ENCODE results near the gene CACNA1I.

Gene CACNA1I

DNA sequence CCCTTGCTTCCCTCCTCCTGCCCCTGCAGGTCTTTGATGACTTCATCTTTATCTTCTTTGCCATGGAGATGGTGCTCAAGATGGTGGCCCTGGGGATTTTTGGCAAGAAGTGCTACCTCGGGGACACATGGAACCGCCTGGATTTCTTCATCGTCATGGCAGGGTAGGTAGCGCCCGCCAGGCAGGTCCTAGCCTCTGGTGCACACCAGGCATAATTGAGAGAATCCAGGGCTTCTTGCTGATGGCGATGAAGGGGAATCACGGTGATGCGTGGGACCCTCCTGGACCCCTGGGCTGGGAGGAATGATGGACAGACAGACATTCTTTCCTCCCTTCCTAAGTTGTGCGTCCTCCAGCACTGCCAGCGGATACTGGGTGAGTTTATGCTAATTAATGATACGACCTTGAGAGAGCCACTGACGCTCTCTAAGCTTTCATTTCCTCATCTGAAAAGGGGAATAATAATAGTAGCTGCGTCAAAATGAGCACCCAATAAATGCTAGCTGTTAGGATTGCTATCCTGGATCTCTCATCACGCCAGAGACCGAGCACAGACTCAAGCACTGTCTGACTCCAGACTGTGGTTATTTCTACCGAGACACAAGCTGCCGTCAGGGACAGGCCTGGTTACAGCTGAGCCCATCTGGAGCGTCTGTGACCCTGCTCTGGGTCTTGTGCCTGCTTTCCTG lies 30.1 kb downstream of the CACNA1I start:
- no peak for DNase-seq

DNA sequence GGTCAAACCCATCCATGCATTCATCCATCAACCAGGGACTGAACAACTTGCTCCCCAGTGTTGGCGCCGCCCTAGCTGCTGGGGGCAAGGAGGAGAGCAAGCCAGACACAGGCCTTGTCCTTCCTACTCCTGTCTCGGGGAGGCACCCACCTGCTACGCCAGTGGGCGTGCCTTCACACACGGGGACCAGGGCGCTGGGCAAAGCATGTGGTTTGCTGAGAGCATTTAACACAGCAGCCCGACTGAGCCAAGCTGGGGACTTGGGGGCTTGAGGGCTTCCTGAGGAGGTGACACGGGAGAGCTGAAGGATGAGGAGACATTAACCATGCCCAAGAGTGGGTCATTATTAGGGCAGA lies 30.6 kb downstream of the CACNA1I start:
- DNase-seq, result no peak

DNA sequence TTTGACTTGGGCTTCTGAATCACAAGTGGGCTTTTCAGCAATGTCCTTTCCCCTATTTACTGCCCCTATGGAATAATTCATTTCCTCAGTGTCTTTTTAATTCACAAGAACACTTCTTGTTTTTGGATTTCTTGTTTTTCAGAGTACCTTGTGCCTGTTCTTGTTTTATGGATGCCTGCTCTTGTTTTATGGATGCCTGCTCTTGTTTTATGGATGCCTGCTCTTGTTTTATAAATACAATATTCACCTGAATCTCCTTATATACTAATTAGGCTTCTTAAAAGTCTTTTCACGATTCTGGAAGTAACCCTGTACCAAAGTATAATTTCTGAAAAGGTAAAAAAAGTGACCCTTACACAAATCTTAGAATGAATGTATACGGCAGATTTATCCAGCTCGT lies 32.8 kb downstream of the CACNA1I start:
- no peak for DNase-seq

DNA sequence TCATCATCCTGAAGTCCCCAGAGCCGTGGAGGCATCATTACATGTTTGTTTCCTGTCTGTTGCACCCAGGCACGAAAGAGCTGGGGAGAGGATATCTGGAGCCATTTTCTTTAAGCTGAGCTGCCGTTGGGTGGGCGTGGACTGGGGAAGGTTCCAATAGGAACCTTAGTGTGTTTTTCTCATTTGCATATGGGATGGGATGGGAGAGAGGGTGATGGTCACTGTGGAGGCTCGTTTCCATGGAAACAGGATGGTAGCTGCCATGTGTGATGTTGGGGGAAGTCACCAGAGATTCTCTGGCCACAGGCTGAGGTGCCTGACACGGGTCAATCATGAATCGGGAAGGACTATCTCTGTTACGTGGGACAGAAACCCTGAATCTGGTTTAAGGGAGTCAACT lies 39.7 kb downstream of the CACNA1I start:
- DNase-seq, result no peak

DNA sequence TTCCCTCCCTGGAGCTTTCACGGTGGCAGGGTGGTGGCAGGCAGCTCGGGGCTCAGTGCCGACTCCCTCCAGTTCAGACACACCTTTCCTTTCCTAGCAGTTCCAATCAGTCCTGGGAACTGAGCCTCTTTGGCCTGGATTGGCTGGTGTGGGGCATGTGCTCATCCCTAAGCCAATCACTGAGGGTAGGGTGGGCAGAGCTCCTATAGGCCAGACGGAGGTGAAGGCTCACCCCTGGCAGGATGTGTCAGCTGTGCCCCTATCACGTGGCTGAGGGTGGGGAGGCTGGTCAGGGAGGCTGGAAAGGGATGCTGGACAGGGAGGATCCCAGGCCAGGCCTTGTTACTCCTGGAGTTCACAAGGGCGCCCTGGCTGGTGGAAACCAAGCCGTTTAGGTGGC lies 40.2 kb downstream of the CACNA1I start:
- DNase-seq, result no peak

DNA sequence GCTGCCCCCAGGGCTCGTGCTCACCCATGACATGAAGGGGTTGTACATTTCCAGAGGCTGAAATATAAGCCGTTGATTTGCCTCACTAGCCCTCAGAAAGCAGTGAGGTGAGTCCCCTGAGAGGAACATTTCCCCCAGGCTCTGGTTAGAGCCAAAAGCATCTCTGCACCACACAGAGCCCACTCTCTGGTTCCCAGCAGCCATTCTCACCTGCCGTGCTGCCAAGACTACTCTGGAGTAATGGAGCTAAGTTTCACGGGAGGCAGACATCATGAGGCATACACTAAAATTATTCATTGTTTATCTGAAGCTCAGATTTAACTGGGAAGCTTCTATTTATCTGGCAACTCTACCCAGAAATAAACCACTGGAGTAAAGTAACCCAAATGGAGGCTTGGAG lies 40.8 kb downstream of the CACNA1I start:
- no peak for DNase-seq

DNA sequence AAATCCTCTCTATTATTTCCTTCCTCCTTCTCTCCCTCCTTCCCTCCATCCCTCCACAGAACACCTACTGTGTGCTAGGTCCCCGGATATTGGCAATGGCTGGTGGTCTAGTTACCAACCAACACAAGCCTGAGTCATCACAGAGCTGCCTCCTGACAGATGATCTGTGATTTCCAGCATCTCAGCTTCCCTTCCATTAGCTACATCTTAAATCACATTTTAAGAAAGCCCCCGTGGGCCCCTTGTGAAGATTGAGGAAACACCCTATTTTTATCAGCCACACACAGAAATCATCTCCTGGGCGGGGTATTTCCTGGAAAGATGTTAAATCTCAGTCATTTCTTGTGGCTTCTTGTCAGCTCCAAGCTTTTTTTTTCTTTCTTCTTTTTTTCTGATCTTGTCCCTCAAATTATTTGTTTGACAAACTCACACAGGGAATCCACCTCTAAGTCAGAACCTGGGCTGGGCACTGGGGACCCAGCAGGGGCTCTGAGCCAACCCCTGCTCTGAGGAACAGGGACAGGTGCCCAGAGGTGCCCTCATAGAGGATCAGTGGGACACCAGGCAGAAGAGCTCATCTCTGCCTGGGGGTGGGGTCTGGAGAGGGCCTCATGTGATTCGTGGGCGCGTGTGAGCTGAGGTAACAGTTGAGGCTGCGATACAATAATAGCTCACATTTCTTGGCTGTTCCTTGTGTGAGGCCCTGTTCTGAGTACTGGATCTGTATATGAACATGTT lies 42.4 kb downstream of the CACNA1I start:
- DNase-seq, result no peak

DNA sequence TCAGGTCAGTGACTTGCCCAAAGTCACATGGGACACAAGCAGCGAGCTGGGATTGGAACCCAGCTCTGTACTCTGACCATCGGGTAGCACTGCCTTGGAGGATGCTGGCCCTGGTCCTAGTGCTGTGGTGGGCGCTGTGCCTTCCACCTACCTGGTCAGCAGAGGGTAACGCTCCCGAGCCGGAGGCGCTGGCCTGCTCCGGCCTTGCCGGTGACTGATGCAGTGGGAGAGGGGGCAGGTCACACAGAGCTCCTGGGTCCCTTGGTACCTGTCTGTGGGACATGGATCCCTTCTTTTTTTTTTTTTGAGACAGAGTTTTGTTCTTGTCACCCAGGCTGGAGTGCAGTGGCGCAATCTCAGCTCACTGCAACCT lies 43.0 kb downstream of the CACNA1I start:
- DNase-seq, result no peak

DNA sequence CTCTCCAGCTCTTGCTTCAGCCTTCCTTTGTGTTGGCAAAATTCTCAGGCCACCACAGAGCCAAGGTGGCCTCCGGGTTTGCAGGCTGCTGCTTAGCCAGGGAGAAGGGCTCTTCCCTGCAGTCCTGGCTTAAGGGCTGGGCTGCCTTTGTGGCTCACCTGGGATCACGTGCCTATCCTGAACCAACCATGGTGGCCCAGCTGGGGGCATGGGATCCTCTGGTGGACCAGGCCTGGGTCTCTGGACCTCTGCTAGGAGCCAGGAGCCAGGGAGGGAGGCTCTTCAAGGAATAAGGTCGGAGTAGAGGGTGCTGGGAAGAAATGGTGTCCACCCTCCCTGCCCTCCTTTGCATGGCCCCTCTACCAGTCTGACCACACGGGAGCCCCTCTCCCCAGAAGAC lies 43.9 kb downstream of the CACNA1I start:
- DNase-seq, result no peak

DNA sequence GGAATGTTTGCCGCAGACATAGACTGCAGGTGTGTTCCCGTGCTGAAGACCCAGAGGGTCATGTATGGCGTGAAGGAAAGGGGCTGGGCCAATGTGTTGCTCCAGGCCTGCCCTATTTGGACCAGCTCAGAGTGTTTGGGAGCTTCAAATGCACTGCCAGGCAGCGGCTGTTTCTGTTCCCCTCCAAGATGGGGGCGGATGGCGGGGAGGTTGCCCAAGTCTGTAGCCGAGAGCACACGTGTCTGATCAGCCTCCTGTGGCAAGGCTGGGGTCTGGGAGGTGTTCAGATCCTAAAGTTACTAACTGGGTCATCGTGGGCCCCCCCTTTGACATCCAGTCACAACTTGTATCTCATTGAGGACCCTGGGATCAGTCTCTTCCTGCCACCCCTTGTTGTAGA lies 45.5 kb downstream of the CACNA1I start:
- DNase-seq, result no peak

DNA sequence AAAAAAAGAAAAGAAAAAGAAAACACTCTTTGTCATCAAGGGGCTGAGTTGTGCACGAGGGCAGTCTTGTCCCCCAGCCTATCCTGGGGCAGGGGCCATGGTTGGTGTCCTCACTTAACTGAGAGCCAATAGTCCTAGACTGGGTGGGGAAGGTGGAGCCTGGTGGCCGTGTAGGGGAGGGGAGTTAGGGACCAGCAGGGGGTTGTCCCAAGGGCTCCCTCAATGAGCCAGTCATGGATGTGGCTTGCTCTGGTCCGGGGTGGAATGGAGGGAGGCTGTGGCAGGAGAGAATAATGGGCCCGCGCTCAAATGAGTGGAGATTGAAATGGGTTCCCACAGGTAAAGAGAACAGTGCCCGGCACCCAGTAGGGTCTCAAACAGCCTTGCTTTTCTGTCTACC lies 46.2 kb downstream of the CACNA1I start:
- no peak for DNase-seq

DNA sequence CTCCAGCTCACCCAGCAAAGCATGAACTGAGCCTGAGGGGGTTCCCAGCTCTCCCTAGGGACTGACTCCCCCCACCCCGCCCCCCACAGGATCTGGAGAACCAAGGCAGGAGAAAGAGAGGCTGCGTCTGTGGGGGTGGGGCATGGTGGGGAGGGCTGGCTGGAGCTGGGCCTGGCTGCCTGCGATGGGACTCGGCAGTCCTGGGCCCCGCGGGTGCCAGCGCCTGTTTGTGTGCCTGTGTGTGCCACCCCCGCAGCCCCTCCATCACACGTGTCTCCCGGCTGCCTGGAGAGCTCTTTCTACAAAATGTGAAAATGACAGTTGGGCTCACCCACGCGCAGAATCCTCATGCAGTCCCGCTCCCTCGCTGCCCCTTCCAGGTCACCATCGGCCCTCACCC lies 46.8 kb downstream of the CACNA1I start:
- DNase-seq, result no peak

DNA sequence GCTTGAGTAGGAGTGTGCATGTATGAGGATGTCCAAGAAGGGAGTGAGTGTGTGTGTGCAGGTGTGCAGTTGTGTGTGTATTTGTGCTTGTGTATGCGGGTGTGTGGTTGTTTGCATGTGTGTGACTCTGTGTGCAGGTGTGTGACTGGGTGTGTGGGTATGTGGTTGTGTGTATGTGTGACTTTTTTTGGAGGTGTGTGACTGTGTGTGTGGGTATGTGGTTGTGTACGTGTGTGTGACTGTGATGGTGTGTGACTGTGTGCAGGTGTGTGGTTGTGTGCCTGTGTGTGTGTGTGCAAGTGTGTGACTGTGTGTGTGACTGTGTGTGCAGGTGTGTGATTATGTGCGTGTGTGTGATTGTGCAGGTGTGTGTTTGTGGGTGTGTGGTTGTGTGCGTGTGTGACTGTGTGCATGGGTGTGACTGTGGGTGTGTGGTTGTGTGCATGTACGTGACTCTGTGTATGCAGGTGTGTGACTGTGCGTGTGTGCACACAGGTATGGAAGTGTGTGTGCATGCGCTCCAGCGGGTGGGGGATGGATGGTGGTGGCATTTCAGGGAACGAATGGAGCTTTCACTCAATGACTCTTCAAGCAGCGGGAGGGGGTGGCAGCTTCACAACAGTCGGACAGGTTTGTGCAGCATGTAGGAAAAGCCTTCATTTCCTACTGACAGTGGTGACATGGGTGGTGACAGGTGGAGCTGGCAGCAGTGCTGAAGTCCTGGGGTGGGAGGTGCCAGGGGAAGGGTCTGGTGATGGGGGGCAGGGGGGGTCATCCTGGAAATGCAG lies 47.6 kb downstream of the CACNA1I start:
- no peak for DNase-seq

DNA sequence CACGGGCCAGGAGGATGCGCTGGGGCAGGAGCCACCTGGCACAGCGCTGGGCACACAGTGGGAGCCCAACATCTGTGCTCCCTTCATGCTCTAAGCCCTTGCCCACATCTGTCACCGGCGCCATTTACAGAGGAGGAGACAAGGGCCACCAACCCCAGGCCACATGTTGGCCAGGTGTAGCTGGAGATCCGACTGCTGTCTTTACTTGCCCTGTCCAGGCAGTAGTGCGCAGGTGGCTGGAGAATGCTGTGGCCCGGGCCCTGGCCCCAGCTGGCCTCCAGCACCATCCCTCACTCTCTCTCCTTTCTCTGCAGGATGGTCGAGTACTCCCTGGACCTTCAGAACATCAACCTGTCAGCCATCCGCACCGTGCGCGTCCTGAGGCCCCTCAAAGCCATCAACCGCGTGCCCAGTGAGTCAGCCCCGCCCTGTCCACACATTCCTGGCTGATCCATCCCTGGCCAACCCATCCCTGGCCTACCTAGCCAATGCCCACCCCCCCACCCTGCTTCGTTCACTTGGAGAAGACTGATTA lies 48.5 kb downstream of the CACNA1I start:
- DNase-seq, result no peak

DNA sequence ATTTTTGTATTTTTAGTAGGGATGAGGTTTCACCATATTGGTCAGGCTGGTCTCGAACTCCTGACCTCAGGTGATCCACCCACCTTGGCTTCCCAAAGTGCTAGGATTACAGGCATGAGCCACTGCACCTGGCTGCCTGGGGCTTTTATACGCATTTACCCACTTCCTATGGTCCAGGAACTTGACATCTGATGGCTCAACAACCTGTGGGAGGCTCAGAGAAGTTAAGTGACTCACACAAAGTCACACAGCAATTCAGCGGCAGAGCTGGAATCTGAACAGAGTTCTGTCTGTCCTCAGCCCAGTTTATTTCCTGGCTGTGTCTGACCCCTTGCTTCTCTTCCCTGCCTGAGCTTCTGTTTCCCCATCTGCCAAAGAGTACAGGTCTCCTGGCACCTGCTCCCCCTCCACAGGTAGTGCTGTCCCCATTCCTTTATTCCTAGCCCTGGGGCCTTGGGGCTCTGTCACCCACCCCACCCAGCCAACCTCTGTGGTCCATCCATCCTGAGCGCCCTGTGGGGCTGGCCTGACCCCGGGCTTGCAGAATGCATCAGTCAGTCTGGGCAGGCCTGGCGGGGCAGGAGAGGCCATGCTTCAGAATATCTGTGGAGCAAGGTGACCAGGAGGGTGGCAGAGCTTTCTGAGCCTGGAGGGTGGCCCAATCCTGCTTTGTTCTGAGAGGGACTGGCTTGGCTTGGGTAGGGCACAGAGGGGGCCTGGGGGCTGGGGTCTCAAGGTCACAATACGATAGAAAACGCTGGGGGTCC lies 50.6 kb downstream of the CACNA1I start:
- DNase-seq, result no peak

DNA sequence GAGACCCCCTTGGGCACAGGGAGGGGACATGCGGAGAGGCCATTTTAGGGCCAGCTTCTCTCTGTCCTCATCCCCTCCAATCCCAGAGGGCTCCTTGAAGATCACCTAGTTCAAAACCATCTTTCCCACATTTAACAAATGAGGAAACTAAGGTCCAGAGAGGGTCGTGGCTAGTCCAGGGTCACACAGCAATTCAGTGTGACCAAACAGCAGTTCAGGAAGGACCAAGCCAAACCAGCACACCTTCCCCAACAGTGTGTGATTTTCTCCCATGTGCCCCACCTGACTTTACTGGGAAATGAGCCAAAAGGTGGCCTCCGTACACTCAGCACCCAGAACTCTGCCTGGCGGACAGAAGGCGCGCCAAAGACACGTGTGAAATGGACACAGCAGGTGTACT lies 51.3 kb downstream of the CACNA1I start:
- DNase-seq, result no peak

DNA sequence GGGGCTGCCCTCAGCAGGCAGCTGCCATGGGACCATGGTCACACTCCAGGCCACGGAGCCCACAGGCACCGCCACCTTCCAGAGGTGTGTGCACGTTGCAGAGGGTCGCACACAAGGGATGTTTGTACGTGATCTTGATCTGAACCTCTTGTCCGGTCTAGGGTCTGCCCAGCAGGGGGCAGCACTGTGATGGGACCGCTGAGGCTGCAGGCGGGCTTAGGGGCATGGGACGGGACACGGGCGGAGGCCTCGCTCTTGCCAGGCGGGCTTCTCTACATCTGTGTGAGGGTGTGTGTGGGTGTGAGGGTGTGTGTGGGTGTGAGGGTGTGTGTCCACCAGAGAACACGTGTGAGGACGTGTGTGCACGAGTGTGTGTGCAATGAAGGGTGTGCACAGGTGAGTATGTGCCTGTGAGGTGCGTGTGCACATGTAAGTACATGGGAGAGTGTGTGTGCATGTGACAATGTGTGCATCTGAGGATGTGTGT lies 52.4 kb downstream of the CACNA1I start:
- no peak for DNase-seq

DNA sequence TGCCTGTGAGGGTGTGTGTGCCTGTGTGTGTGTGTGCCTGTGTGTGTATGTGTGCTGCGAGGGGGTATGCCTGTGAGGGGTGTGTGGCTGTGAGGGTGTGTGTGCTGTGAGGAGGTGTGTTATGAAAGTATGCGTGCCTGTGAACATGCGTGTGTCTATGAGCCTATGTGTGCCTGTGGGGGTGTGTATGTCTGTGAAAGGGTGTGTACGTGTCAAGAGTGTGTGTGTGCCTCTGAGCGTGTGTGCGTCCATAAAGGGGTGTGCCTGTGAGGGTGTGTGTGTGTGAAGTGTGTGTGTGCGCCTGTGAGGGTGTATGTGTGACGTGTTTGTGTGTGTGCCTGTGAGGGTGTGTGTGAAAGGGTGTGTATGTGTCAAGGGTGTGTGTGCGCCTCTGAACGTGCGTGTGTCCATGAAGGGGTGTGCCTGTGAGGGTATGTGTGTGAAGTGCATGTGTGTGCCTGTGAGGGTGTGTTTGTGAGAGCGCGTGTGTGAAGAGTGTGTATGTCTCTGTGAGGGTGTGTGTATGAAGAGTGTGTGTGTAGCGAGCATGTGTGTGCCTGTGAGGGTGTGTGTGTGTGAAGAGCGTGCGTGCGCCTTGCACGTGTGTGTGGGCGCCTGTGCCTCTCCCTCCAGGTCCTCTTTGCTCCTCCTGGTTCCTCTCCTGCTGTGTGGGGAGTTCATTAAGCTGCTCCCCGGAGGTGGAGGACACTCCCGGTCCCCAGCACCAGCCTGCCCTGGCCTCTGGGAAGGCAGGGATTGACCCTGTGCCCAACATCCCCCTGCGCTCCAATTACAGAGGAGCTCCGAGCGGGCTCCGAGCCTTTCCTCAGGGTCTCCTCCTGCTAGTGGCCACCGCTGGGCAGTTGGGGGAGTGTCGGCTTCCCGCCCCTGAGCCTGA lies 53.3 kb downstream of the CACNA1I start:
- DNase-seq, result no peak

DNA sequence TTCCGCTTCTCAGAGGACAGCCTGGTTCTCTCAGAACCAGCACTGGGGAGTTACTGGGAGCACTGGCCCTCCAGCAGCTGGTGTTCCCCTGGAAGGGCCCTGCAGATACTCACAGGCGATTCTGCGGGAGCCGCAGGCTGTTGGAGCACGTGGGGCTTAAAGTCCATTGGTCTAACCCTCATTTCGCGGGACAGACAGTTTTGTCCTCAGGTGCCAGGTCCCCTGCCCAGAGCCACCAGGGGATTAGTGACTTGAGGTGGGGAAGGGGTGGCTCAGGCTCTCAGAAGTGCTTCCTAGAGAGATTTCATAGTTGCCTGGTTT lies 53.9 kb downstream of the CACNA1I start:
- DNase-seq, result no peak

DNA sequence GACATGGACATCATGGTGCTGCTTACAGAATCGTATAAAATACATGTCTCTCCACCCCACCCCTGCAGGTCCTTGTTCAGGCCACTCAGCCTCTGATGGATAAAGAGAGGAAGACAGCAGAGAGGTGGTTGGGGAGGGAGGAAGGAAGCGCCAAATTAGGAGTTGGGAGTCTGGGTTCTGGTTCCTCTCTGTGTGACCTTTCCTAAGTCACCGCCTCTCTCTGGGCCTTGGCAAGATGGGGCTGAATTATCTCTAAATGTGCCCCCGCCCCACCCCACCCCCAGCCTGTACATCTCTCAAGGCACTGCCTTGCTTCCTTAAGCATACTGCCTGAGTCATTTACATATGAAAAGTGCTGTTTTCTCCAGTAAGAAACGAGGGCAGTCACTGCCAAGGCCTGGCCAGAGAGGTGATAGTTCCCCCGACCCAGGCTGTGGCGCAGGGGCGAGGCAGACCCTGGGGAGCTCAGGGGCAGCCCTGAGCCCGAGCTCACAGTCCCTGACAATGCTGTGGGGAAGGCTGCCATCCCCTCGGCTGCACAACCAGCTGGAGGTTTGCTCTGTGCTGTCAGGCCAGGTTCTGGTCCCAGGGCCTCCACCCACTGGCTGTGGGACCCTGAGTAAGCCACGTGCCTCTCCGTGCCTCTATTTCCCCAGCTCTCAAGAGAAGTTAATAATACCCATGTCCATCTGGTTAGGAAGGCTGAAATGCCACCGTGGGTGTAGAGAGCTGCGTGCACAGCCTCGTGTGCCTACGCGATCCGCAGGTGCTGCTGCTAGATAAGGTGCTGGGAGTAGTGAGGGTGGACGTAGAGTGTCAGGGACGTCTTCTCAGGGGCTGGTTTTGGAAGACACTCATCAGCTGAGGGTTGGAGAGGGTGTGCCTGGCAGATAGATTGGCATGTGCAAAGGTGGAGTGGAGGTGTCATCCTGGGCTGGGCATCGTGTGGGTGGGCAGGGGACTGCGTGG lies 55.3 kb downstream of the CACNA1I start:
- DNase-seq, result no peak

DNA sequence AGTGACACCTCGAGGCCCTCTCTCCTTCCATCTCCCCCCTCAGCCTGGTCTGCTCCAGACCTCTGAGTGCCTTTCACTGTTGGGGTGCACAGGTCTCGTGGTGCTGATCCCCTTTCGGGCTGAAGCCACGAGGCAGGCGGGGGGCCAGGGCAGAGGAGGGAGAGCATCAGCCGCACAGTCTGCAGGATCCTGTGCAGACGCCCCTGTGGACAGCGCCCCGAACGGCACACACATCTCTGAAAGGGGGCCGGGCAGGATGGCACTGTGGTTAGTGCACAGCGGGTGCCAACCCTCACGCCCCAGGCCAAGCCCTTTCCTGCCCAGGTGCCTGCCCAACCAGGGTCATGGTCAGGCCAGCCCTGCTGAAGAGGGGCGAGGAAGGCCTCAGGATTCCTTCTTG lies 56.7 kb downstream of the CACNA1I start:
- DNase-seq, result no peak
